SKM-1 treated with dmso at 0.1 percent for 144 hours (cell line): ENCODE measurements around the gene ZNF775.

Source experiments
- DNase-seq: peaks from one replicate; lab custom pipeline; 2025; ENCODE audit not compliant: unreplicated experiment; lab: John Stamatoyannopoulos, UW

ZNF775 gene

DNA sequence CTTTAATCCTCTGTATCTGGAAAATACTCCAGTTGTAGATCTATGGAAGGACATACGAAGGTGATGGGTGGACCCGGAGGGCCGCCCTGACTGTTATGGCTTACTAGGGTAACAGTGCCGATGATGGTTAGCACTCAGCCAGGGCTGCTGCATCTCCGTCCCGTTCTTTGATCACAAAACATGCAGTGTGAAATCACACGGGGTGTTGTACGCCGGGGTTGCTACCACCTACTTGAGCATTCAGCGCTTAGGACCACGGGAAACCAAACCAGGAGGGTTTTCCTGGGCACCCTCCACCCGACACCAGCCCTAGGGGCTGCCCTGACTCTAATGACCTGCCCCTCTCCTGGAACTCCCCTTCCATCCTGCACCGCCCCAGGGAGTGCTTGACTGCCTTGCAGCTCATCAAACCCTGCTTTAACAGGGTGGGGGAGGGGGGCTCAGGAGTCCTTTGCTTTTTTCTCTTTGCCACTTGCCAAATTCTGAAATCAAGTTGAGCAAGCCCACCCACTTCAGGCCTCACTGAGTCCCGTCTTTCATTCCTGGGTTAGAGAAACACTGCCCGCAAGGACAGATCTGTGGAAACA, 20.4 kb downstream of the ZNF775 start:
- DNase-seq: no peak

DNA sequence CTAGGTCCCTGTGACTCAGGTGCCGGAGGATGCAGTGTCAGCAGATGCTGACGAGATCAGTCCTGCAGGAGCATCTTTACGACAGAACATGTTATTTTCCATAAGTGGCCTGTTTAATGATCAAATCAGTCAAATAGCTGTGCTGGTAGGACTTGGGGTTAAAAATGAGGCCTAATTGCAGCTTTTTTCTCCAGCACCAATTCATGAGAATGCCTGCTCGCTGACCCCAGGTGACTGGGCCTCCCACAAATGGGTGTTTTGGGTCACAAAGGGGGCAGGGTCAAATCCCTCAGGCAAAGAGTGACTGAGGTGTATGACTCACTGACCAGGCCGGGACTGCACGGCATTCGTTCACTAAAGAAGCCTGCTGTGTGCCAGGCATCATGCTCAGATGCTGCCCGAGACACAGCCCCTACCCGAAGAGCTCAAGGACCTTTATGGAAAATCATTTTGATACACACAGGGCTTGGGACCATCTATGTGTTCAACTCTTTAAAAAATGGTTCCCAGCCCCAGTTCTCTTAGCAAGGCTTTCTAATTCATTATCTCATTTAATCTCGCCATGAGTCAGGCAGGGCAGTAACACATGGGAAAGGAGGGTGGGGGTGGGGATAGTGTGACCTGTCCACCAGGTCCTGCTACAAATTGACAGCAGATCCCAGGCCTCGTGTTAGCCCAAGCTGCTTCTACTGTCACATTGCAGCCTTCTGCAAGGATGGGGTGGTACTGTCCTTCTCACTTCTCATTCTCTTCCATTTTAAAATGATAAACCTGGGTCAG, 21.1 kb downstream of the ZNF775 start:
- DNase-seq: no peak

DNA sequence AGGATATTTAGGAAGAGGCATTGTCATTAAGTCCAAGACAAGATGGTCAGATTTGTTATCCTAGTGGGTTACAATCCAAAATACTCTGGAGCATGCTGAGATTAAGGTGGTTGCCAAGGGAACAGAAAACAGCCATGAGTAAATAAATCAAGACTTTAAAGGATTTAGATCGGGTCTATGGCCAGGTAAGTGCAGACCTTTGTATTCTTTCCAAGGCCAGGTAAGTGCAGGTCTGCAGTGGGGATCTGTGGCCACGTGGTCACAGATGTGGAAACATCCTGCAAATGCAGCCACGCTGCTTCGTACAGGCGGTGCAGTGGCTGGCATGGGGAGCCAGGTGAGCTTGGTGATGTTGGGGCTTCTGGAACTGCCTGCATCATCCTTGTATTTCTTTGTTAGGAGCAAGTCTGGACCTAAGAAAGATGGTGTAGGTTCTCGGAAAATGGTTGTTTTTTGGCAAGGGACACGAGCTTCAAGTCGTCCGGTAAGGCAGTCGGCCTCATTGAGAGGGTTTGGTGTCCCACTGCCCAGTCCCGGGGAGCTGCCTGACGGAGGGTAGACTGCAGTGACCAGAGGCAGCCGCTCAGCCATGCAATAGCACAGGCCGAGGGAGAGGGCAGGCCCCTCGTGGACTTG, 21.8 kb downstream of the ZNF775 start:
- no peak for DNase-seq

DNA sequence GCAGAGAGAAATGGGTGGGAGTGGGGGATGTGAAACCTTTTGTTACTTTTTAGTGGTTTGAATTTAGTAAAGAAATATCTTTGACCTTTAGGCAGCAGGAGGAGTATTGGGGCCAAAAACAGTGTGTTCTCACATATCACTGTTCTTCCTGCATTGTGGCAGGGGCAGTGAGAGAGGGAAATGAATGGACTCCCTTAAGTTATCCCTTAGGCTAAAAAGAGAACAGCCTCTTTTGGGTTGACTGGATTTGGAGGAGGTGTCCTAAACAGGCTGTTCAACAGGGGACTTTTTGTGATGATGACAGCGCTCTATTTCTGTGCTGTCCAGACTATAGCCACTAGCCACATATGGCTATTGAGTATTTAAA, 22.3 kb downstream of the ZNF775 start:
- no peak for DNase-seq

DNA sequence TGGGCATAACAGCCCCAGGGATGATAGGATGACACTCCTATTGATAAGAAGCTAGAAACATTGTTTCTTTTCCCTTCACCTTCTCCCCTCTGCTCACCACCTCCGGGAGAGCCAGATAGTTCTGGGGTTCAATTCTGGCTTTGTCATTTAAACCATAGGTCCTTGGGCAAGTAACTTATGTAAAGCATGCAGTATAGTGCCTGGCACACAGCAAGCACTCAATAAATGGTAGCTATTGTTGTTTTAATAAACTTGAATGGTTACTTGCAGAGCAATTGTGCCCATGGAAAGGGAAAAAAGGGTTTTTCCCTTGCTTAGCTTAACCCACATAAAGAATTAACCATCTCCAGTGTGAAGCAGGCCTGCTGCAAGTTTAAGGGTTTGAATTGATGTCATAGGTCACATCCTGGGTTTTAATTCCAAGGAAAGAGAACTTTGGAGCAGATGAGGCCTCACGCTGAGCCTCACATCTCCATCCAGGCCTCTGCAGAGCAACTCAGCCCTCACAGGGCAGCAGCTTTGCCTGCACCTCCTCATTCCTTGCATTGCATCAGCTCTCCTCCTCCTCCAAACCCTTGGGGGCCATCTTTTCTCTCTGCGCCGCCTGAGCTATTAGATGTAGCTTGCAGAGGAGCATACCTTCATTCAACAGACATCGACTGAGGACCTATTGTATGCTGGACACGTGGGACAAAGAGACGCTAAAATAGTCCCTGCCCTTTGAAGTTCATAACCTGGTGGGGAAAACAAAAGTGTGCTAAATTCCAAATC, 22.9 kb downstream of the ZNF775 start:
- DNase-seq: no peak

DNA sequence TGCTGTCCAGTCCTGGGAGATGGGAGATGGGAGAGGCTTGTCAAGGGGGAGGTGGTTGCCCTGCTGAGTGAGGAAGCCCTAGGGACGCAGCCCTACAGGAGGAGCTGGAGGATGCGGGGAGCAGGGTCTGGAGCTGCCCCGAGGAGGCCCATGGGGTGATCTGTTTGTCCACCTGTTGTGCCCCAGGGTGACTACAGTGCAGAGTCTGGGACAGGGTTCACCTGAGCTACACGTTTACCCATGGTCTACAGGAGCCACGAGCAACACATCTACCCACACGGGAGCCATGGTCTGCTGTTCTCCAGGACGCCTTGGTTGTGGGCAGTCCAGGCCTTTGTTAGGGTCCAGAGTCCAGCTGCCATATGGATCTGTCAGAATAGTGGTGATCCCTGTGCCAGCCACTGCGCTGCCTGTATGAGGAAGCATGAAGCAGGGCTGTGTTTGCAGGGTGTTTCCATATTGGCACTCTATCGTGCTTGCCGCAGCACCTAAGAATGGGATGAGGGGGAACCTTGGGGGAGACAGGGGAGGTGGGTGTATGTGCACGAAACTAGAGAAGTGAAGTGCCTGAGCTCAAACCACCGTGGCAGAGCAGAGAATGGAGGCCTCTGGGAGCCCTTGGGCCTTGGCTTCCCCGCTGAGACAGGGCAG, 23.7 kb downstream of the ZNF775 start:
- no peak for DNase-seq

DNA sequence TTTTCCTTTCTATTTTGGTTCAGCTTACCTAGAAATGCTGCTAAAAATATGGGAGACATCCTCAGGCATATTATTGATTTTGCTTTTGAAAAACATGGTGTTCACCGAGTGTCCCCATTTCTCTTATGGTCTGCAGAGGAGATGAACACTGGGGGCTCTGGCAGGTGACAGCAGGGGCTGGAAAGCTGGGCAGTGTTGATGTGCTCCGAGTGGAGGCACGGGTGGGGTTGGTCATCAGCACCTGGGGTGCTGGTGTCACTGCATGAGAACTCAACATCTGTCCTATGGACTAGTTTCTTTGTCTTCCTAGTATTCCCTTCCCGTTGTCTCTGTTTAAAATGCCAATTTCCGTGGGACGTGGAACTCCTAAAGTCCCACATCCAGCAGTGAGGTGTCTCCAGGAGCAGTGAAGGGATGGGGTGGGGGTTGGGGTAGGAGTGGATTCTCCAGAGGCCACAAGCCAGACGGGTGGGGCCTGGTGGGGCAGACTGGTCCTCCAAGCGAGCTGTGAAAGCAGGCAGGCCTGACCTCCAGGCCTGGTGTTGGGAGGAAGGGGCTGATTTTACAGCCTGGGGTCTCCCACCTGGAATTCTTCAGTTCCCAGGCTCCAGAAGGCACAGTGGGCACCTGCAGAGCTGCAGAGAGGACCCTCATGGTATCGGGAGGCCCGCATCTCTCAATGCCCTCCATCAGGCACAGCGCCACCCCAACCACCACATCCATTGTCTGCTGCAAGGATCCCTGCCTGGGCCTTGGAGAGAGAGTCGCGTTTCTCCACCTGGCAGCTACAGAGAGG, 24.4 kb downstream of the ZNF775 start:
- DNase-seq: no peak

- DNase-seq: no peak
Measured at GRCh38 chr7:150404172-150404804, 25.2 kb downstream of the ZNF775 start.

DNA sequence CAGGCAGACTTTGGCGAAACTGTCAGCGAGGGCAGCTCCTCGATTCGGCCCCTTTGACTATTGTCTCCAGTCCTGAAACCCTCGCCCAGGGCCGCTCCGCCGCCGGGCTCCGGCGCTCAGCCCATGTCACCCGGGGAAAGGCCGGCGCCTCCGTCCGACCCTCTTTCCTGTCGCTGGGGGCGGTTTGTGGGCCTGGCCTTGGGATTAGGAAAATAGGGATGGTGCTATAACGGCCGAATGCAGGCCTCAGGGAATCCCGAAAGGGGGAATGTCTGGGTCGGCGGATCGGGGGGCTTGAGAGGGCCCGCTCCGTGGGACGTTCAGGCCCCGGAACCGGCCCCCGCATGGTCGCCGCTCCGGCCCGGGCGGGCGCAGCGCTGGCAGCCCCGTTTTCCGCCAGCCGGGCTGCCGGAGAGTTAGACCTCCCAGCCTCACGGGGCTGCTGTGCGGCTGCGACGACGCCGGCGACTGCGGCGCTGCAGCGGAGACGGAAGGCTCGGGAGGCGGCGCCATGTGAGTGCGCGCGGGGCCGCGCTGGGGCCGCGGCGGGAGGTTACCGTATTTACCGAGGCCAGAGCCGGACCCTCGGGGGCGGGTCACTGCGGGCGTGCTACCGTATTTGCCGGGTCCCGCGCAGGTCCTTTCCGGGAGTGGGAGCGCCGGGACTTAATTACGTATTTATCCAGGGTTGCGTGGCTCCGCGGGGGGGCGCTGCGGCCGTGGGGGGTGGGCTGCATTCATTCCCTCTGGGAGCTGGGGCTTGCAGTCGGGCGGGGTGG, 25.9 kb downstream of the ZNF775 start:
- DNase-seq: peak; percentile 34

GRCh38 chr7:150405584-150406311, 26.6 kb downstream of the ZNF775 start:
- no peak for DNase-seq

DNA sequence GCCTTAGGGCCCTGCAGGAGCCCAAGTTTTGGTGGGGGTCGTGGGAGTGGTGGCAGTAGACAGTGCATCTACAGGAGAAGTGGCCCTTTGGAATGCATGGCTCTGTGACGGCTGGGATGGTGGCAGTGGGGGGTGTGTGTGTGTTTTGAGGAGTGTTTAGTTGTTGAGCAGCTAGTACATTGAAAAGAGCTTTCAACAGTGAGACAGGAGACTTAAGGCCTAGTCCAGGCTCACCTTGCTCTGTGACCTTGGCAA, 27.1 kb downstream of the ZNF775 start:
- no peak for DNase-seq

DNA sequence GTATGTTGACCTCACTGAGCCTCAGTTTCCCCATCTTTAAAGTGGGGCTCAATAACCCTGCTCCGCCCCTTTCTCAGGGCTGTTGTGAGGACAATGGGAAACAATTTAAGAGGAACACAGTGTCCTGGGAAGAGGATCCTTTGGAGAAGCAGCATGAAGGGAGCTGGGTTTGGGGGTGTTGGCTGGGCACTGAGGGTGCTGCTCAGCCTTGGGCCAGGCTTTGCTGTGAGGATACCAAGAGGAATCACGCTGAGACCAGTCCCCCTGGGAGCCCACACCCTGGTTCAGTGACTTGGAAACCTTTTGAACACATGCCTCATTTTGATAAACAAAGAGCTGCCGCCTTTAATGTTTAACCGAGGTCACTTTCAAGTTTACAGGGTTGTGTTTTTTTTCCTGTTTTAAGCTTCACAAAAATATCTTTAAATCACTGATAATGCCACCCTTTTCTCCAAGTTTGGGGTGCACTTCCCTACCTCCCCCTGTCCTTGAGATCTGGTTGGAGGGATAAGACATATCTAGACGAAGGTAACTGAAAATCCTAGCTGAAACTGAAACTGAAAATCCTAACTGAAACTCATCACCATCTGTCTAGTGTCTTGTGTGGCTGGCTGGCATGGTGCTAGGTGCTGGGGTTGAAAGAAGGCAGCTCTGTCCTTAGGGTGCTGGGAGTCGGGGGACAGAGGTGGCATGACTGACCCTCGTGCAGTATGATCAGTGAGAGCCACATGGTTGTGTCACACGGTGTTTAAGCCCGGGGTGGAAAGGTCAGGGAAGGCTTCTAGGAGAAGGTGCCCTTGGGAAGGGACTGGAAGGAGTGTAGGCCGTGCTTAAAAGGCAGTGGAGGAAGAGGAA, 27.7 kb downstream of the ZNF775 start:
- no peak for DNase-seq

DNA sequence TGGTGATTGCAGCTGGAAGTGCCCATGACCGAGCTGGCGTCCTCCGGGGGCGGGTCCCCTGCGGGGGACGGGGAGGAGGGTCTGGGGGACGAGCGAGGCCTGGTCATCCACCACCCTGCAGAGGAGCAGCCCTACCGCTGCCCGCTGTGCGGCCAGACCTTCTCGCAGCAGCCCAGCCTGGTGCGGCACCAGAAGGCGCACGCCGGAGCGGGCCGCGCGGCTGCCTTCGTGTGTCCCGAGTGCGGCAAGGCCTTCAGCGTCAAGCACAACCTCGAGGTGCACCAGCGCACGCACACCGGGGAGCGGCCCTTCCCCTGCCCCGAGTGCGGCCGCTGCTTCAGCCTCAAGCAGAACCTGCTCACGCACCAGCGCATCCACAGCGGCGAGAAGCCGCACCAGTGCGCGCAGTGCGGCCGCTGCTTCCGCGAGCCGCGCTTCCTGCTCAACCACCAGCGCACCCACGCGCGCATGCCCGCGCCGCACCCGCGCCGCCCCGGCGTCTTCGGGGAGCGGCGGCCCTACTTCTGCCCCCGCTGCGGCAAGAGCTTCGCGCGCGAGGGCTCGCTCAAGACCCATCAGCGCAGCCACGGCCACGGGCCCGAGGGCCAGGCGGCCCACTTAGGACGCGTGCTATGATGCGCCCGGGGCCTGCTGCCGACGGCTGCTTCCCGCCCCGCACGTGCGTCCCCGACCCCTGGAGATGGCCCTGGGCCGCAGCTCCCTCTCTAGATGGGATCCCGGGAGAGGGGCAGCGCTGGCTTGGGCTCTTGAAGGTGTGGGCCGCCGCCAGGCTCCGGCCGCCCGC, 28.7 kb downstream of the ZNF775 start:
- no peak for DNase-seq

GRCh38 chr7:150408393-150409299, 29.5 kb downstream of the ZNF775 start:
- DNase-seq: no peak

DNA sequence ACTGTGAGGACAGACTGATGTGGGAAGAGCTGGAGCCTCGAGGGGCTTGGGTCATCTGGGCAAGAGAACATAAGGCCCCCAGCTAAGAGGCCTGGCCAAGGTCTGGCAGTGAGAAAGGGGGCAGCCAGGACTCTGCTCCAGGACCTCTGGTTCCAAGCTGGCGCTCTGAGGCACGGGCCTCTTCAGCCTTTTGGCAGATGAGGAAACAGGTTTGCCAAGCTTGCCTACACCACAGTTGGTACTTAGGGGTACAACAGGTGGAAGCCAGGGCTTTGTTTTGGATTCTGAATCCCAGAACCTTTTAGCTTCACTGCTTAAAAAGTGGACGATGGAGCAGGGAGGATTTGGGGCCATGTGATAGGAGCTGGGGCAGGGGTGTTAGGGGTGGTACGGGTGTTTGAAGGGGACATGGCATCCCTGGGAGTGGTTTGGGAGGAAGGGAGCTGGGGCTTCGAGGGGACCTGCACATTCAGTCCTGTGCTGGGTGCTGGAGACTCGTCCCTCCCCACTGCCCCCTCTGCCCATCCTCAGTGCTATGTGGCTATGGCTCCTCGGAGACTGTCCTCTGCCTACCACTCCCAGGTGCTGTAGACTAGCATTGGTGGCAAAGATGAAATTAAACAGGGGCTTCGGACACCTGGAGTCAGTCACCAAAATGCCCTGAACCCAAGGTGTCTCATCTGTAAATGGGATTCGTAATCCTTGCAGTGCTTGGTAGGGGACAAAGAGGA, 30.3 kb downstream of the ZNF775 start:
- DNase-seq: no peak
